ENCODE data around the gene CD70. TPM values are rescaled to one million over a fixed set of nuclear protein-coding genes. Genes with fewer than 3 reads are reported as not detected.

Gene CD70
- total and polyA plus RNA-seq, 2 donors (not counting 1 experiment from before 2014, with no cell fraction given): not detected

GRCh38 chr19:6588508-6589345 is 2.2 kb downstream of the CD70 start:
- no peaks in the 10 kb centered on the region for H3K4me1 ChIP-seq (ENCODE audit: control insufficient read depth, extremely low read depth, insufficient read depth, low read length)
- no peak overlapping the region for H3K4me3 ChIP-seq (replicated peaks in 1 of 4; ENCODE audit: control extremely low read depth in 1 of 4, insufficient read depth in 1 of 4, low read depth in 3 of 4, low read length in 4 of 4)
- H3K27me3 ChIP-seq (ENCODE audit: control insufficient read depth, insufficient read depth, low read length): peaks cover 17% of the 10 kb centered on the region
- H3K9me3 ChIP-seq (ENCODE audit: control insufficient read depth, insufficient read depth, low read depth, low read length): no peaks in the 10 kb centered on the region
- DNase-seq (ENCODE audit: low read depth in 2 of 2): no peak
- no peak overlapping the region for H3K27ac ChIP-seq (ENCODE audit: insufficient read depth, low read length)
- H4K20me1 ChIP-seq (ENCODE audit: control insufficient read depth, extremely low read depth, insufficient read depth, low read length): no peaks in the 10 kb centered on the region
- no peak overlapping the region for H3K4me2 ChIP-seq (ENCODE audit: extremely low read depth, insufficient read depth, low read length)
- no peak overlapping the region for H2AFZ ChIP-seq (ENCODE audit: low read length)
- no peak overlapping the region for H3K9ac ChIP-seq (ENCODE audit: insufficient read depth, low read length)
- H3K79me2 ChIP-seq (ENCODE audit: control insufficient read depth, insufficient read depth, low read length): no peaks in the 10 kb centered on the region
- no peak for TF ChIP-seq EZH2 (IDR thresholded peaks at IDR 0.05; ENCODE audit: low read length, missing control alignments)
- TF ChIP-seq, protein P1, sequence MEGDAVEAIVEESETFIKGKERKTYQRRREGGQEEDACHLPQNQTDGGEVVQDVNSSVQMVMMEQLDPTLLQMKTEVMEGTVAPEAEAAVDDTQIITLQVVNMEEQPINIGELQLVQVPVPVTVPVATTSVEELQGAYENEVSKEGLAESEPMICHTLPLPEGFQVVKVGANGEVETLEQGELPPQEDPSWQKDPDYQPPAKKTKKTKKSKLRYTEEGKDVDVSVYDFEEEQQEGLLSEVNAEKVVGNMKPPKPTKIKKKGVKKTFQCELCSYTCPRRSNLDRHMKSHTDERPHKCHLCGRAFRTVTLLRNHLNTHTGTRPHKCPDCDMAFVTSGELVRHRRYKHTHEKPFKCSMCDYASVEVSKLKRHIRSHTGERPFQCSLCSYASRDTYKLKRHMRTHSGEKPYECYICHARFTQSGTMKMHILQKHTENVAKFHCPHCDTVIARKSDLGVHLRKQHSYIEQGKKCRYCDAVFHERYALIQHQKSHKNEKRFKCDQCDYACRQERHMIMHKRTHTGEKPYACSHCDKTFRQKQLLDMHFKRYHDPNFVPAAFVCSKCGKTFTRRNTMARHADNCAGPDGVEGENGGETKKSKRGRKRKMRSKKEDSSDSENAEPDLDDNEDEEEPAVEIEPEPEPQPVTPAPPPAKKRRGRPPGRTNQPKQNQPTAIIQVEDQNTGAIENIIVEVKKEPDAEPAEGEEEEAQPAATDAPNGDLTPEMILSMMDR (conservative IDR thresholded peaks at IDR 0.05 in 1 of 2, IDR thresholded peaks at IDR 0.05 in 1 of 2; ENCODE audit: low read depth in 1 of 2, low read length in 2 of 2): no peak
- no peaks in the 10 kb centered on the region for H3K36me3 ChIP-seq (ENCODE audit: control insufficient read depth, insufficient read depth, low read length)

- peaks cover 17% of the 10 kb centered on the region for H3K27me3 ChIP-seq (ENCODE audit: control insufficient read depth, insufficient read depth, low read length)
- TF ChIP-seq, protein P1 (conservative IDR thresholded peaks at IDR 0.05 in 1 of 2, IDR thresholded peaks at IDR 0.05 in 1 of 2; ENCODE audit: low read depth in 1 of 2, low read length in 2 of 2): no peak
- TF ChIP-seq EZH2 (IDR thresholded peaks at IDR 0.05; ENCODE audit: low read length, missing control alignments): no peak
- H3K9me3 ChIP-seq (ENCODE audit: control insufficient read depth, insufficient read depth, low read depth, low read length): no peaks in the 10 kb centered on the region
- no peak overlapping the region for H3K4me2 ChIP-seq (ENCODE audit: extremely low read depth, insufficient read depth, low read length)
- H4K20me1 ChIP-seq (ENCODE audit: control insufficient read depth, extremely low read depth, insufficient read depth, low read length): no peaks in the 10 kb centered on the region
- no peak for DNase-seq (ENCODE audit: low read depth in 2 of 2)
- no peak overlapping the region for H3K4me3 ChIP-seq (replicated peaks in 1 of 4; ENCODE audit: control extremely low read depth in 1 of 4, insufficient read depth in 1 of 4, low read depth in 3 of 4, low read length in 4 of 4)
- H3K27ac ChIP-seq (ENCODE audit: insufficient read depth, low read length): no peak overlapping the region
- no peaks in the 10 kb centered on the region for H3K79me2 ChIP-seq (ENCODE audit: control insufficient read depth, insufficient read depth, low read length)
- no peaks in the 10 kb centered on the region for H3K4me1 ChIP-seq (ENCODE audit: control insufficient read depth, extremely low read depth, insufficient read depth, low read length)
- no peak overlapping the region for H3K9ac ChIP-seq (ENCODE audit: insufficient read depth, low read length)
- H3K36me3 ChIP-seq (ENCODE audit: control insufficient read depth, insufficient read depth, low read length): no peaks in the 10 kb centered on the region
- H2AFZ ChIP-seq (ENCODE audit: low read length): no peak overlapping the region
Observed at GRCh38 chr19:6587998-6588507, 2.9 kb downstream of the CD70 start.

- Histone ChIP-seq H3K79me2 (ENCODE audit: control insufficient read depth, insufficient read depth, low read length) (no peaks in the 10 kb centered on the region), H3K4me3 (replicated peaks in 1 of 4; ENCODE audit: control extremely low read depth in 1 of 4, insufficient read depth in 1 of 4, low read depth in 3 of 4, low read length in 4 of 4) (peak overlapping the region in 1 of 4 experiments; percentile 16), H3K4me2 (ENCODE audit: extremely low read depth, insufficient read depth, low read length) (peak overlapping the region; percentile 8), H3K4me1 (ENCODE audit: control insufficient read depth, extremely low read depth, insufficient read depth, low read length) (no peaks in the 10 kb centered on the region), H3K27me3 (ENCODE audit: control insufficient read depth, insufficient read depth, low read length) (peaks cover 17% of the 10 kb centered on the region), H2AFZ (ENCODE audit: low read length) (peak overlapping the region; percentile 50), H4K20me1 (ENCODE audit: control insufficient read depth, extremely low read depth, insufficient read depth, low read length) (no peaks in the 10 kb centered on the region), H3K9me3 (ENCODE audit: control insufficient read depth, insufficient read depth, low read depth, low read length) (no peaks in the 10 kb centered on the region), H3K27ac (ENCODE audit: insufficient read depth, low read length) (no peak overlapping the region), H3K9ac (ENCODE audit: insufficient read depth, low read length) (no peak overlapping the region), H3K36me3 (ENCODE audit: control insufficient read depth, insufficient read depth, low read length) (no peaks in the 10 kb centered on the region)
- TF ChIP-seq, protein P1 (conservative IDR thresholded peaks at IDR 0.05 in 1 of 2, IDR thresholded peaks at IDR 0.05 in 1 of 2; ENCODE audit: low read depth in 1 of 2, low read length in 2 of 2): no peak
- TF ChIP-seq EZH2 (IDR thresholded peaks at IDR 0.05; ENCODE audit: low read length, missing control alignments): no peak
- DNase-seq (ENCODE audit: low read depth in 2 of 2): peak in 1 of 2 donors; percentile 2
Observed at GRCh38 chr19:6587093-6587820, 3.7 kb downstream of the CD70 start.

All from fibroblast of lung (primary cell).